IPS-18c (cell line): ENCODE data around the gene PPARD.

Experiments
- H3K4me3 ChIP-seq: 2 replicates; pipeline ENCODE4 v1.7.0; 2013; ENCODE audit warnings: low read depth, mild to moderate bottlenecking, low read length, moderate library complexity; ENCODE audit not compliant: insufficient read depth
- H3K9me3 ChIP-seq: one replicate; pipeline ENCODE4 v1.6.1; 2013; ENCODE audit warnings: mild to moderate bottlenecking, low read length, moderate library complexity; ENCODE audit not compliant: control insufficient read depth, insufficient read depth

The PPARD gene

DNA sequence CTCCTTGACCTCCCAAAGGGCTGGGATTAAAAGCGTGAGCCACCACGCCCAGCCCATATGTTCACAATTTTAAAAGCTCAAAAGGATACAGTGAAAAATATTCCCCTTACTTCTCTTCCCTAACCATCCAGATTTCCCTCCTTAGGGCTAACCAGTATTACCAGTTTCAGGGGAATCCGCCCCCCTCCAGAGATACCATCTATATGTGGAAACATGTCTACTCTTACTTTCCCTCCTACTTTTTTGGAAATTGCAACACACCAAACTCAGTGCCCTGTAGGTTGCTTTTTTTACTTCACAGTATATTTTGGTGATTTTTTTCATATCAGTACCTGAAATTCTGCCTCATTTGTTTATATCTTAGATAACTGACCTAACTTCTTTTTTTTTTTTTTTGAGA, 118.9 kb downstream of the PPARD start:
- no peaks in the 10 kb centered on the region for H3K9me3 ChIP-seq
- no peak overlapping the region for H3K4me3 ChIP-seq

DNA sequence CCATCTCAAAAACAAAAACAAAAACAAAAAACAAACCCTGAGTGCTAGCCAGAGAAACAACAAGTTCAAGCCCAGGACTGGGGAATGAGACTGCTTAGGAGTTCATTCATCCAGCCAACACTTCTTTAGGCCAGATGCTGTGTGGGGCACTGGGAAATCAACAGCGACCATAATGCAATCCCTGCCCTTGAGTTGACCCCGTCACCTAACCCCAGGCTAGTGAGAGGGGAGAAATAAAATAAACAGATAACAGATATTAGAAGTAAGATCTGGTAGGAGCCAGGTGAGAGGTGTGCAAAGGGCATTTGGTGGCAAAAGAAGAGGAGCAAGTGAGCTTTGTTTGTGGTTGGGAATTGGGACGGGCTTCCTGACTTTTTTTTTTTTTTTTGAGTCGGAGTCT, 120.9 kb downstream of the PPARD start:
- Histone ChIP-seq H3K4me3 (no peak overlapping the region), H3K9me3 (no peaks in the 10 kb centered on the region)

DNA sequence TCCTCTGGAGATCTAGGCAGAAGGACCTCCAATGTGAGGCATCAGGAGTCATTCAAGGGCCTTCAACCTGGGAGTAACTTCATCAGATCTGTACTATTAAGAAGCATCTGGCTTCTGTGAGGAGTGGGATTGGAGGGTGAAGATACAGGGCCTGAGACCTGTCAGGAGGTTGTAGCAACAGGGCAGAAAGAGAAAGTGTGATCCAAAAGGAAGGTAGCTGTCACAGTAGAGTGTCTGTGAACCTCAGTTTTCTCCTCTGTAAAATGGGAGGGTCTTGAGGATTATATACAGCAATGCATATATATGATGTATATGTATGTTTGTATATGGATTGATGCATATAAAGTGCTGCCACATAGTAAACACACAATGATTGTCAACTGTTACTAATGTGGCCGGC, 123.3 kb downstream of the PPARD start:
- no peak overlapping the region for H3K4me3 ChIP-seq

DNA sequence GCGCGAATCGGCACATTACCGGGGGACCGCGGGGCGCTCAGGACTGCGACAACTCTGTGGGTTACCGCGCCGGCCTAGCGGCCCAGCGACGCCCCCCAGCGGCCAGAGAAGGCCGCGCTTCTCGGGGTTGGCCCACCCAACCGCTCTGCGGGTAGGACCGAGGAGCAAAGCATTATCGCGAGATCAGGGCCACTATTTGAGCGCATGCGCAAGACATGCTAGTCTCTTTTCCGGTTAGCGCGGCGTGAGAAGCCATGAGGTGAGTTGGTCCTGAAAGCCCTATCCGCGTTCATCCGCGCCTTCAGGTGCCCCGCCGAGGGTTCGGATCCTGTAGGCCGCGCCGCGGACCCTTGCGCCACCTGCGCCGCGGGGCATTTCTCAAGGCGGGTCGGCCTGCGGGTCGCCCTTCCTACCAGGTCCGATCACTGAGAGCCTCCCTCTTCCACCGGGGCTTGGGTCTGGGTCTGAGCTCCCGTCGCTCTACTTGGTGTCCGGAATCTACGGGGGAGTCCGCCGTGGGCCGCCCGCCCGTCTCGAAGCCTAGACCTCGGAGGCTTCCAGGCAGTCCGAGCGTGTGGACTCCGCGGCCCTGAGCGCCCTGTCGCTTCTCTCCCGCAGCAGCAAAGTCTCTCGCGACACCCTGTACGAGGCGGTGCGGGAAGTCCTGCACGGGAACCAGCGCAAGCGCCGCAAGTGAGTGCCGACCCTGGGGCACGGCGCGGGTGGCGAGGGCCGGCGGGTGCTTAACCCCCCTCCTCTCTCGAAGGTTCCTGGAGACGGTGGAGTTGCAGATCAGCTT, 126.0 kb downstream of the PPARD start, which contains the start of gene RPL10A:
TSS of gene RPL10A (plus strand) at position 221 of the 799 bp plus-strand sequence. CDS start at position 255, 34 bp downstream.
- no peaks in the 10 kb centered on the region for H3K9me3 ChIP-seq
- peak within 1 kb of the TSS; percentile 100 for H3K4me3 ChIP-seq

More for the DNA sequence above, 123.3 kb downstream of the PPARD start:
- H3K9me3 ChIP-seq: no peaks in the 10 kb centered on the region

DNA sequence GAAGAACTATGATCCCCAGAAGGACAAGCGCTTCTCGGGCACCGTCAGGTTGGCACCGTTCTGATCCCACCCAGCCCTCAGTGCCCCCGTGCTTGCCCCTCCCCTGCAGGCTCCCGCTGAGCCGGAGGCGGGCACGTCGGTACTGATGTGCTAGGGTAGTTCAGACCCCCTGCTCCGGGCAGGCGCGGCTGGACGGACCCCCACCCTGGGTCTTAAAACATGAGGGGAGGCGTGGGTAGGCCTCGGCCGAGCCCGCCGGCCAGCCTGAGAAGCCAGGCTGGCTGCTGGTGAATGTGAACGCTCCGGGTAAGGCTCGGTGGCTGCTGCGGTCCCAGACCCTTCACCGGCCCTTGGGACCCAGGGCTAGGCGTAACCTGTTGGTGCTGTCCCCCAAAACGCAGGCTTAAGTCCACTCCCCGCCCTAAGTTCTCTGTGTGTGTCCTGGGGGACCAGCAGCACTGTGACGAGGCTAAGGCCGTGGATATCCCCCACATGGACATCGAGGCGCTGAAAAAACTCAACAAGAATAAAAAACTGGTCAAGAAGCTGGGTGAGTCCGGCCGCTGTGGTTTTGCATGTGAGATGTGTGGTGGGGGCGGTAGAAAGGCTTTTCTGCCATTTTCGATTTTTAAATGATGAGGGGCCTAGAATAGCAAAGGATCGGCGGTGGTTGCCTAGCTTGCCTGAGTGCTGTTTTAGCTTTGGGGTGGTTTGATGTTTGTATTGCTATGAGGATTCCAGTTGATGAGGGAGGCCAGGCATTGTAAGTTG, 126.8 kb downstream of the PPARD start:
- Histone ChIP-seq H3K9me3 (no peaks in the 10 kb centered on the region), H3K4me3 (peak overlapping the region; percentile 100)

DNA sequence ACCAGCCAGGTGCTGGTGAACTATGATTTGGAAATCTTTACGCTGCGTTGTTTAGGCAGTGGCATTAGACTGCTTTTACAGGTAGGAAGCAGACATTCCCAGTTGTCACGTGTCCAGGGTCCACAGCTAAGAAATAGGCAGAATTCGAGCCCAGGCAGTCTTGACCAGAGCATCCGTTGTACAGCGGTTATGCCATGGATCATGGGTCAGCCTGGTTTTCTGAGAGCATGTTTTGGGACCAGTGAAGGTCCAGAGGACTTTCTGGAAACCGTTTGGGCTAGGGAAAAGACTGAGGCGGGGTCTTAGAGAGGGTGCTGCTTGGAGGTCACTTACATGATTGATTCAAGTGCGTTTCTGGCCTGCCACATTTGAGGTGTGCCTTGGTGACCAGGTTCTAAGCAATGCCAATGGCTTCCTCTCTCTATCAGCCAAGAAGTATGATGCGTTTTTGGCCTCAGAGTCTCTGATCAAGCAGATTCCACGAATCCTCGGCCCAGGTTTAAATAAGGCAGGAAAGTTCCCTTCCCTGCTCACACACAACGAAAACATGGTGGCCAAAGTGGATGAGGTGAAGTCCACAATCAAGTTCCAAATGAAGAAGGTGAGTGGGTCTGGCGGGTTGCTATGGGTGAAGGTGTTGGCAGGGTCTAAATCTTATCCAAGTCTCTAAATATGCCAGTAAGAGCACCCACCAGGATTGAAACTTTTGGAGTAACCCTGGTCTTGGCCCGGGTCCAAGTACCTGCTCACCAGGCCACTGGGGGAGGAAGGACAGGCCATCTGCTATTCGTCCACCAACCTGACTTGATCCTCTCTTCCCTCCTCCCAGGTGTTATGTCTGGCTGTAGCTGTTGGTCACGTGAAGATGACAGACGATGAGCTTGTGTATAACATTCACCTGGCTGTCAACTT, 127.6 kb downstream of the PPARD start:
- no peaks in the 10 kb centered on the region for H3K9me3 ChIP-seq
- H3K4me3 ChIP-seq: peak overlapping the region; percentile 100

DNA sequence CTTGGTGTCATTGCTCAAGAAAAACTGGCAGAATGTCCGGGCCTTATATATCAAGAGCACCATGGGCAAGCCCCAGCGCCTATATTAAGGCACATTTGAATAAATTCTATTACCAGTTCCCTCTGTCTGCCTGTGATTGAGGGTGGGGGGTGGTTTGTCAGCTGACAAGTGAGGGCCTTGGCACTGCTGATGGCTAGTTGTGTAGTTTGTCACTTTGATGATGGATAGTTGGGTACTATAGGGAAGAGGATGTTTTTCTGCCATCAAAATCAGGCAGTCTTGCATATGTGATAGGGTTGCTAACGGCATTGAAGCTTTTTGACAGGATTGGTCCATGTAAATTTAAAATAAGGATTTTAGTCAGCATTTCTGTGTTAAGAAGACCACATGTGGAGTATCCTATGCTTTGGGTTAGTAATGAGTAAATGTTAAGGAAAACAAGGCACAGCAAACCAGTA, 128.3 kb downstream of the PPARD start:
- Histone ChIP-seq H3K4me3 (no peak overlapping the region), H3K9me3 (no peaks in the 10 kb centered on the region)

DNA sequence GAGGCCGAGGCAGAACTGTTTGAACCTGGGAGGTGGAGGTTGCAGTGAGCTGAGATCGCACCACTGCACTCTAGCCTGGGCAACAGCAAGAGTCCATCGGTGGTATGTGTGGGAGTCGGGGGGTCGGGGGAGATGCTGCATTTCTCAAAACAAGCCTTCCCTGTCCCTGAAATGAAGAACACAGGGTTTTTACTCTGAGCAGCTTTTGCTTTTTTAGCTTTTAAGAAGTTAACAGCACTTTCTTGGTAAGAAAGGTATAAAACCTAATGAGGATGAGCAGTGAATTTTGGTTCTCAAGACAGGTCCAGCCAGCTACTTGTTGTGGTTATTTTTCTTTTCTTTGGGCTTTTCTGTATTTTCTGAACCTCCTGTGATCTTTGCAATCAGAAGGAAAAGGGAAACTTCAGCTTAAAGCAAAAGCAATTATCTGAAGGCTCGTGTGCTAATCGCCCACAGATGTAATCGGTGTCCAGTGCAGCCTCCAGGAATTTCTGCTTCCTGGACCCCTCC, 129.5 kb downstream of the PPARD start:
- Histone ChIP-seq H3K9me3 (no peaks in the 10 kb centered on the region), H3K4me3 (no peak overlapping the region)

DNA sequence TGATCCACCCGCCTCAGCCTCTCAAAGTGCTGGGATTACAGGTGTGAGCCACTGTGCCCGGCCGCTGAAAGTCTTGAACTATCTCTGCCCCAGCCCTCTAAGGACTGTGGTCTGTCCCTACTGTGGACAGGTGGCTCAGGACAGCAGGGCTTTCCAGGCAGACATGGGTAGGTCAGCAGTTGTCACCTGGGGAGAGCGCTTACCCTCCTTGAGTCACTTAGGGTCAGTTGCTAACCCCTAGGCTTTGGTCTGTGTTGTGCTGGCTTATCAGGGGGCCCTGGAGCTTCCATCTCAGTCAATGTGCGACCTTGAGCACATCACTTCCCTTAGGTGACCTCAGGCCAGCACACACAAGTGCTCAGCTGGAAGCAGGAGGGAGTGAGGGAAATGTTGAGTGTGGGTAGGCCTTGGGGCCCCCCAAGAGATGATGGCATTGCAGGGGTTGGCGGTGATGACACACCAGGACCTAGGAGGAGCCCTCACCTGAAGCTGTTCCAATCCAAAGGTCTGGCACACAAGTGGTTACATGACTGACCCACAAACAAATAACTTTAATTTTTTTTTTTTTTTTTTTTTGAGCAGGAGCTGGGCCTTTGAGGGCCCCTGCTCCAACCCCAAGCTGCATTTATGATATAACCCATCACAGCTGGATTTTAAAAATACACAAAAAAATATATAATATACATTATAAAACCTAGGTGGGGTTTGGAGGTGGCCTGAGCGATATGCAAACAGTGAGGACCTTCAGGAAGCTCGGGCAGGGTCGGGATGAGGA, 130.9 kb downstream of the PPARD start:
- H3K9me3 ChIP-seq: no peaks in the 10 kb centered on the region
- H3K4me3 ChIP-seq: no peak overlapping the region

DNA sequence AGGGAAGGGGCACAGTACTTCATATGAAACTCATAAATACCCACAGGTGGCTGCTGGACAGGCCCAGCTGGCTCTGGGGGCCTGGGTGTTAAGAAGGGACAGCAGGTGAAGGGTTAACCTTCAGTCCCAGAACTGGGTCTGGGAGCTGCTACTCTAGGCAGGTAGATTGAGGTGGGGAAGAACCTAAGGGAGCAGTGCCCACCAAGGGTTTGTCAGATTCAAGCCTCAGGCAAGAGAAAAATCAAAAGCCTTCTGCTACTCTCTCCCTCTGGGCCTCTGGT, 131.4 kb downstream of the PPARD start:
- Histone ChIP-seq H3K9me3 (no peaks in the 10 kb centered on the region), H3K4me3 (no peak overlapping the region)

DNA sequence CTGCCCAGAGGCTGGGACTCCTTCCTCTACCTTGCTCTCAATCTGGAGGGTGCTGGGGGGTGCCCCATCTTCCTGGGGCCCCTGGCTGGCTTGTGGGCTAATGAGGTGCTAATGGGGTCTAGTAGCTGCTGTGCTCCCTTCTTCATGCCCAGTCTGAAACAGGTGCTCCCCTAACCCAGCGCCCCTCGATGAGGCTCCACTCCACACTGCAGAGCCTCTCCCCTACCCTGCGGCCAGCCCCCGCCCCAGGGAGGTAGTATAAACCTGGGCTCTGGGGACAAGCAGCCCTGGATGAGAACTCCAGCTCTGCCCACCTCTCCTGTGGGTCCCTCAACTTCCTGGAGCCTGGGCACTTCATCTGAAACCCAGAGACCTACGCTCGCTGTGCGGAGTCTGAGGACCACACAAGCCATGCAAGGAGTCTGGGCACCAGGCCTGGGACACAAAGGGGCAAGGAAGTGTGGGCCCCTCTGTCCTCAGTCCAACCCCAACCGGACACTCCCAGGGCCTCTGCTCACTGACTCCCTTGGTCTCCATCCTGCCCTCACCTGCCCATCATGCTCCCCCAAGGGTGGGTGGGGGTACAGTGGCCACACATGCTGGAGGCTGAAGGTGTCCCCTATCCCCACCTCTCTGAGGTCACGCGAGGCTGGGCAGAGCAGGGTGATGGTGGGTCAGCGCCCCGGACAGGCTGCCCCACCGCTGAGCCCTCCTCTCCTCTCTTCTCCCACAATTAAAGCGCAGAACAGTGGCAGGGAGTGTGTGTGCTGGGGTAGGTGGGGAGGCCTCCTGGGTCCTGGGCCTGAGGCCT, 132.0 kb downstream of the PPARD start:
- H3K9me3 ChIP-seq: no peaks in the 10 kb centered on the region

DNA sequence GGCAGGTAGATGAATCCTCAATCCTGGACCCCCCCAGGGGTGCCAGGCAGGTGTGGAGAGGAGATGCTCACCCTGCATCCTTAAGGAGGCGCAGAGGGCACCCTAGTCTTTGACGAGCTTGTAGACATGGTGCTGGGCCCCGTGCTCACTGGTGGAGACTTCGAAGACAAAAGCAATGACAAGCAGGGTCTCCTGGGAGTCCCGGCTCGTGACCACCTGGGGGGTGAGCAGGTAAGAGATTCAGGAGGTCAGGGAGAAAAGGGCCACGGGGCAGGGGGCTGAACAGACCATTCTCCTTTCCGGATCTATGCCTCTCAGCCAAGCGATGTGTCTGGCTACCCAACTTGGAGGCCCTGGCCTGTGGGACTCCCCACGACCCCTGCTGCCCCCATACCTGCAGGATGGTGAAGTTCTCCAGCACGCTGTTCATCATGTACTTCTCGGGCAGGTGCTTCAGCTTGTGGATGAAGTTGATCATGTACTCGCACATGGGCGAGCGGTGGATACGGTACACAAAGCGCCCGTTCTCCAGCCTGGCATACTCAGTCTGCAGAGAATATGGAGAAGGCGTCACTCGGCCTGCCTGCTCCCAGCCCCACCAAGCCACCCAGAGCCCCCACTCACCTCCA, 132.7 kb downstream of the PPARD start:
- H3K9me3 ChIP-seq: no peaks in the 10 kb centered on the region
- no peak overlapping the region for H3K4me3 ChIP-seq

More for the DNA sequence above, 132.0 kb downstream of the PPARD start:
- no peak overlapping the region for H3K4me3 ChIP-seq

DNA sequence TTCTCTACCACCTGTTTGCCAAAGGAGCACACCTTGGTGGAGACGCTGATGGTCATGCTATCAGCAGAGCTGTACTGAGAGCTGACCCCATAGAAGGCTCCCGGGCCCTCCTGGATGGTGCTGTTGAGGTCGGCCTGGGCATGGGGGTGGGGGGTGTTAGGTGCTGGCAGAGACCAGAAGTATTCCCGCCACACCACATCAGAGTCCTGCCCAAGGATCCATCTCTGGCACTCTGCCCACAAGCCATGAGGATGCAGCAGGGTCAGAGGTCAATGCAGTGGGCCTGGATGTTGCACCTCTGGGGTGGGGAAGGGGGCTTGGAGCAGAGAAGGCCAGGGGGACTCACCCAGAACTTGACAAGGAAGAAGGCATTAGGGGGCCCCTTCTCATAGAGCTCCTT, 133.2 kb downstream of the PPARD start:
- H3K4me3 ChIP-seq: no peak overlapping the region
- no peaks in the 10 kb centered on the region for H3K9me3 ChIP-seq

DNA sequence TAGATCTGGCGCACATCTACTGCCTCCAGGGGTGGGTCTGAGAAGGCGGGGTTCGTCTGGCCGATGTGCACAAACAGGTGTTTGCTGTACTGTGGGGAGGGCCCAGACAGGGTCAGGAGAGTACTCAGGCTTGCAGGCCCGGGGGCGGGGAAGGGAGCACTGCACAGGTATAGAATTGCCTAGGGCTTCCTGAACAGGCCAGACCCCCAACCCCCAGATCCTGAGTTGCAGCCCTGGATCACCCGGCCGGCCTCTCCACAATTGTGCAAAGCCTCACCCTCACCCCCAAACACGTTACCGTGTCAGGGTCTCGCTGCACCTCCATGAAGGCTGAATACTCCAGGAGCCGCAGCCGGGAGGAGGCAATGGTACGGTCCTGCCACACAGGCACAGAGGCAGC, 133.6 kb downstream of the PPARD start:
- Histone ChIP-seq H3K4me3 (no peak overlapping the region), H3K9me3 (no peaks in the 10 kb centered on the region)

DNA sequence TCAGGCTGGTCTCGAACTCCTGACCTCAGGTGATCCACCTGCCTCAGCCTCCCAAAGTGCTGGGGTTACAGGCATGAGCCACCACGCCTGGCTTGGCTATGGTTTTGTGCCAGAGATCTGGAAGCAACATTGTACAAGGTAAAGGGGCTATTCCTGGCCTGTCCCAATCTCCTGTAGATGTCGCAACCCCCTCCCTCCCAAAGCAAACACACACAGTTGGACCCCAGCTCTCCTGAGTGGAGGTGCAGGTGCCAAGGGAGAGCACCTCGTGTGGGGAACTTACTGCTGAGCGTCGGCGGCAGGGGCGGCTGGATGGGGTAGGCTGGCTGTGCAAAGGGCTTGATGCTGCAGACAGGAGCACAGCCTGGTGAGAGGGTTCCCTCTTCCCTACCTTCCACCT, 134.7 kb downstream of the PPARD start:
- H3K4me3 ChIP-seq: no peak overlapping the region
- no peaks in the 10 kb centered on the region for H3K9me3 ChIP-seq
